HG02588 (cell line): Measurements from ENCODE around the gene CPEB2.
A peak's percentile ranks its signal among the peaks of the same experiment; 100 is the strongest.

Experiments
- ATAC-seq: cut with Tn5 transposase; IDR thresholded peaks from one replicate; pipeline ENCODE4 v1.9.1; 2021; ENCODE audit warnings: mild to moderate bottlenecking, moderate library complexity; ENCODE audit not compliant: unreplicated experiment

Gene CPEB2

GRCh38 chr4:15001869-15002658 is at the start of gene CPEB2:
CPEB2 (plus strand) TSS chr4:15002481; CDS start chr4:15002674, 193 bp downstream.
- ATAC-seq, result peak; percentile 58

DNA sequence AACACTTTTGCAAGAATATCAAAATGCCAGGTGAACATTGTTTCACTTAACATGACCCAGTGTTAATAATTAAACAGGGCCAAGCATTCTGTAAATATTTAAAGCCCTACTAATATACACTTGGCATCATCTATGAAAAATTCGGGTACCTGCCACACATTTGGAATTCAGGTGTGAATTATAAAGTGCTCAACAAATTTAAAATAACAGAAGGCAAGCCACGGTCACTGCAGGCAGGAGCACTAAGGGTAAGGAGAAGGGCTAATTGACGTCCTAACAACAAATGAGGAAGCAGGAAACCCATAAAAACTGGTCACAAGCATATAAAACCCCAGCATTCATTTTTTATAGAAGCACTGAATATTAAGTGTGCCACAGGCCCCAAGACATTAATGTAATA is 43.8 kb upstream of the CPEB2 start:
- ATAC-seq, result no peak

DNA sequence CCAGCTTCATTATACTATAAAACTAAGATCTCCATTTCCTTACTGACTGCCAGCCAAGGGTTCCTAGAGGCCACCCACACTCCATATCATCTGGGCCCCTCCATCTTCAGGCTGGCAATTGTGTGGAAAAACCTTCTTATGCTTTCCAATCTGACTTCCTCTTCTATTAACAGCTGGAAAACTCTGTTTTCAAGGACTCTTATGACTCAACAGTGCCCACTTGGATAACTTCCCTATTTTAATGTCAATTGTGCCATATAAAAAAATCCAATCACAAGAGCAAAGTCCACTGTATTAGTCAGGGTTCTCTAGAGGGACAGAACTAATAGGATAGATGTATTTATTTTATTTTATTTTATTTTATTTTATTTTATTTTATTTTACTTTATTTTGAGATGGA is 41.0 kb upstream of the CPEB2 start:
- ATAC-seq, result no peak

DNA sequence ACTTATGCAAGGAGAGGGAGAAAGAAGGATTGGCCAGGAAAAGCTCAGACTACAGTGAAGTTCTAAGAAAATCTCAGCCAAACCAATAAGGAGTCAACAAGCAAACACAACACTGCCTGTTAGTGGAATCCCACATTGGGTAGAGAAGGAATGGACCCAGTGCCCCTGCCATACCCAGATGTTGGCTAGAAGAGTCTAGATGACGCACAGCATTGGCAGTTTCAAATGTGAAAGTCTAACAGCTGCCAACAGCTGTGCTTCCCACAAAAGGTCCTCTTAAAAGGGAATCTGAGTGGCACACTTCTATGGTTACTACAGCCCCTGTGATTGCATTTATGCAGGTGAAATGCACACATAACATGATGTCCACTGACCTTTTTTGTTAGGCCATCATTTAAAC is 37.2 kb upstream of the CPEB2 start:
- ATAC-seq, result no peak

DNA sequence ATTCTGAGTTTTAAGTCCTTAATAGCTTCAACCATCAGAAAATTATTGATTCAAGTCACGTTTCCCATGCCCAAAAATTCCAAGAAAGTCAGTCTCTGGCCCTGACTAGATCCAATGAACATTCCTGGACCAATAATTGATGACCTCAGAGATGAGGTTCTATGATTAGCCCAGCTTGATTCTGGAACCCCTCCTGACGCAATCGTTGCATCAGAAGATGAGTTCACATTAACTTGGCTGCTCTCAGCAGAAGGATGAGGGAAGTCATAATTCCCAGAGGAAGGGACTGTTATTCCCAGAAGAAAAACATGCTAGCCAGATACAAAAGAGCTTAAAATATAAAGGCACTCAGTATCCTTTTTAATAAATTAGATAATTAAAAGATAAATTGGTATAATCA is 34.3 kb upstream of the CPEB2 start:
- ATAC-seq, result no peak

DNA sequence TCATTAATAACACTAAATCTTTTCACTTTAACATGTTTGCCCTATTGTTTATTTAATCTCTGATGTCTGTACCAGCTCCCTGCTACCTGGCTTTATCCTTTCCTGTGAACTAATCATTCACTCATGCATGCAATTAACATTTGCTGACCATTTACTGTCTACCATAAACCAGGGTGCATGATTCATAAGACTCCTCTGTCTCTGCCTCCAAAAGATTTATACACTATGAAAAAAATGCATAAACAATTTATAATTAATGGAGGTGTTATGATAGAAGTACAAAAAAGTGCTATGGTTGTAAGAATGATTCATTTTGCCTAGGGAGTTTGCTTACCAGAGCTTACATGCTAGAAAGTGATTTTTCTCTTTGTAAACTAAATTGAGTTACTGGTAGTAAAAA is 24.5 kb upstream of the CPEB2 start:
- no peak for ATAC-seq

DNA sequence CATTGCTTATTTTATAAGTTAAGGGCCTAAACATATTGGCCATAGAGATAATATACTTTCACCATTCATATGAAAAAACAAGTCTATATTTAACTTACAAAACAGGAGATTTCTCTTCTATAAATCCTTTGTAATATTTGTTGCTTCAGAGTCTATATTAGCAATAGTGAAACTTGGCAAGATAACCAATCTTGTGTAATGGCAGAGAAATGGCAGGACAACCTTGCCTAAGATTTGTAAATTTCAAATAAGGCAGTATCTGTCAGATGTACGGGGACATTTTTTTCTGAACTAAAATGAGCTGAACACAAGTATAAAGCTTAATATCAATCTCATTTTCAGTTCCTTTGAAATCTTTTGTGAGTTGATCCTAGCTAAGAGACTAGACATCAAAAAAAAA is 17.8 kb upstream of the CPEB2 start:
- ATAC-seq, result no peak

DNA sequence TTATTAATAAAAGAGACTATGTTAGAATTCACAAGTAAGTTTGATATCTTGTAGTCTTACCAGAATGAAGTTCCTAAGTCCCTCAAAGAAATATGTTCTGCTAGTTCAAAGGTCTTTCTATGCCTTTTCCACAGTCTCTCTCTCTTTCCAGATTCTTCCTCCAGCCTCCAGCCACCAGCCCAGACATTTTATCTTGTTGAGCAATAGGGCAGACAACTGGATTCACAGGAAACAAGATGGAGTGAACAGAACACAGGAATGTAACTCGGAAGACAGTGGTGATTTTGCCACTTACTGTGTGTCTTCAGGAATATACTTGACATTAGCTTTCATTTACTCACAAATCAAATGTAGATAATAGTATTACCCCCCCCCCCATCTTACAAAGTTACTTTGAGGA is 17.1 kb upstream of the CPEB2 start:
- ATAC-seq, result no peak

GRCh38 chr4:14985843-14986242 is 16.4 kb upstream of the CPEB2 start:
- no peak for ATAC-seq

DNA sequence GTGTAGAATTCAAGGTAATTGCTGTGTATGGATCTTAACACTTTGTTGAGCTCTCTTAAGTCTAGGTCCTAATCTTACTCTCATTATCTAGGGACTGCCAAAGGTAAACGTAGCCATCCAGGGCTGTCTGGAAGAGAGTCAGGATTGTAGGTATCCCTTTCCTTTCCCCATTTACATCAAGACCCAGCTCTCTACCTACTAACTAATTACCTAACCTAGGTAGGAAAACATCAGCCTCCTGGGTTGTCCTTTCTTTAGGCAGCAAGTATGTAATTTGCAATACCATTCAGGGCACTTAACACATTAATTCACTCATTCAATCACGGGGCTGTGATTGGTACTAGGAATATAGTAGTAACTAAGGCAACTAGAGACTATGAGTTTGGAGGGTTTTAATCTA is 15.2 kb upstream of the CPEB2 start:
- no peak for ATAC-seq

DNA sequence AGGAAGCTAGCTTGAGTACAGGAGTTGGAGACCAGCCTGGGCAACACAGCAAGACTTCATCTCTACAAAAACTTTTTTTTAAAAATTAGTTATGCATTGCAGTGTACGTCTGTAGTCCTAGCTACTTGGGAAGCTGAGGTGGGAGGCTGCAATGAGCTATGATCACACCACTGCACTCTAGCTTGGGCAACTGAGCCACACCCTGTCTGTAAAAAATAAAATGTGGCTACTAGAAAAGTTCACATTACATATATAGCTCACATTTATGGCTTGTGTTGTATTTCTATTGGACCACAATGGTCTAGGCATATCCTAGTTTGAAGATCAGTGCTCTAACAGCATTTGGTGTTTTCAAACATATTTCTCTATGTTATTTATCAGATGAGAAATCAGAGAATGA is 11.8 kb upstream of the CPEB2 start:
- ATAC-seq, result no peak

GRCh38 chr4:14994242-14994641 is 8.0 kb upstream of the CPEB2 start:
- ATAC-seq, result no peak

GRCh38 chr4:15001248-15001868 is 923 bp upstream of the CPEB2 start:
- ATAC-seq, result peak; percentile 22

- peak; percentile 20 for ATAC-seq
Observed at GRCh38 chr4:15002659-15003400, 549 bp downstream of the CPEB2 start.

DNA sequence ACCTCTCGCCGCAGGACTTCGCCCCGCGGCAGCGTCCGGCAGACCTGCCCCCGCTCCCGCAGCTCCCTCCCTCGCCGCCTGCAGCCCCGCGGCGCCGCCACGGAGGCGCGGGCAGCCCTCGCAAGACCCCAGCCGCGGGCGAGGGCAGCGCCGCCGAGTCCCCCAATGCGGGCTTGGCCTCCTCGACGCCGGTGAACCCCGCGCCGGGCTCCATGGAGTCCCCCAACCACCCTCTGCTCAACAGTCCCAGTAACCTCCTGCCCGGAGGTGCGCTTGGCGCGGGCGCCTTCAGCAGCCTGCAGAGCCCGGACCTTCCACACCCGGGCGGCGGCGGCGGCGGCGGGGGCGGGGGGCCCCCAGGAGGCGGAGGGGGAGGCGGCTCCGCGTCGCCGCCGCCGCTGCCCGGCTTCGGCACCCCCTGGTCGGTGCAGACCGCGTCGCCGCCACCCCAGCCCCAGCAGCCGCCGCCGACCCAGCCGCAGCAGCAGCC is 1.2 kb downstream of the CPEB2 start:
- peak; percentile 12 for ATAC-seq

- ATAC-seq, result peak; percentile 2
Observed at GRCh38 chr4:15003891-15004738, 1.8 kb downstream of the CPEB2 start.

DNA sequence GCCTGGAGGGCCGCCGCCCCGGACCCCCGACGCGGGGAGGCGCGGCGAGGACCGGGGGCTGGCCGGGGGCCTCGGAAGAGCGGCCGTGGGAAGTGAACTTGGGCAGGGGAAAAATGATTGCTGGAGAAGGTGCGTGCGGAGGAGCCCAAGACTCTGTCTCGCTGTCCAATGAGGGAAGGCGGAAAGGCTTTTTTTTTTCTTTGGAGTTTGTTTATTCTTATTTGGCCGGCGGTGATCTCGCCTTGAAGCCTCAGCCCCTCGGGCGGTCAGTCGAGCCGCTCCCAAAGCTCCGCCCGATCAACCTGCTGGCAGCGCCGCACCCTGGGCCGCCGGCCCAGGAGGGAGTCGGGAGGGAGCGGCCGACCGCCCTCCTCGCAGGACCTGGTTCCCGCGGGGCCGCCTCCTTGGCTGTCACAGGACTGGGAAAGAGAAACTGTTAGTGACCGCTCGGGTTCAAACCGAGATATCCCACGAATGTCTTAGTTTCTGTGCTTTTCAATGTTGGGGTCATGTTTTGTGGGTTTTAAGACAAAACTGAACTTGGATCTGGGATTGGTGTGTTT is 2.5 kb downstream of the CPEB2 start:
- no peak for ATAC-seq

- ATAC-seq, result no peak
Observed at GRCh38 chr4:15005474-15006115, 3.3 kb downstream of the CPEB2 start.

GRCh38 chr4:15006416-15007024 is 4.2 kb downstream of the CPEB2 start:
- ATAC-seq, result no peak

GRCh38 chr4:15007201-15007600 is 4.9 kb downstream of the CPEB2 start:
- no peak for ATAC-seq
